ENCODE results near the gene YIPF5.

YIPF5 gene

GRCh38 chr5:144117412-144117811 lies 53.0 kb downstream of the YIPF5 start:
- FAIRE-seq (no peak), DNase-seq (ENCODE audit: insufficient read length, low spot score) (no peak)
- no peak for TF ChIP-seq POLR2AphosphoS5 (IDR thresholded peaks at IDR 0.05; ENCODE audit: low read depth, low read length)
- no peak for TF ChIP-seq TAF1 (IDR thresholded peaks at IDR 0.05; ENCODE audit: low read depth, low read length)
- no peak for TF ChIP-seq PAX5 (IDR thresholded peaks at IDR 0.05; ENCODE audit: insufficient read depth, low read length, severe bottlenecking)
- no peak for TF ChIP-seq POU2F2 (IDR thresholded peaks at IDR 0.05; ENCODE audit: low read depth, low read length)
- TF ChIP-seq POLR2A (IDR thresholded peaks at IDR 0.05; ENCODE audit: low read depth, low read length) = no peak
- TF ChIP-seq SPI1 (IDR thresholded peaks at IDR 0.05; ENCODE audit: low read depth, low read length) = no peak

GRCh38 chr5:144114571-144114970 lies 55.9 kb downstream of the YIPF5 start:
- no peak for DNase-seq (ENCODE audit: insufficient read length, low spot score)
- TF ChIP-seq SPI1 (IDR thresholded peaks at IDR 0.05; ENCODE audit: low read depth, low read length) (no peak), PAX5 (IDR thresholded peaks at IDR 0.05; ENCODE audit: insufficient read depth, low read length, severe bottlenecking) (no peak), POLR2AphosphoS5 (IDR thresholded peaks at IDR 0.05; ENCODE audit: low read depth, low read length) (no peak), POU2F2 (IDR thresholded peaks at IDR 0.05; ENCODE audit: low read depth, low read length) (no peak), TAF1 (IDR thresholded peaks at IDR 0.05; ENCODE audit: low read depth, low read length) (no peak), POLR2A (IDR thresholded peaks at IDR 0.05; ENCODE audit: low read depth, low read length) (no peak)
- no peak for FAIRE-seq

Measured in GM12891 (cell line).